K562 (cell line): Measurements from ENCODE around the gene MDH2. TPM values are rescaled to one million over a fixed set of nuclear protein-coding genes. Genes with fewer than 3 reads are reported as not detected.

ENCODE experiments used
- CBX1 ChIP-seq: sonication (generic); IDR thresholded peaks from 2 replicates; pipeline ENCODE4 v1.6.1; 2016; ENCODE audit warnings: antibody characterized with exemption, low read depth, mild to moderate bottlenecking
- HDAC3 ChIP-seq: fragments of 450-650 bp; IDR thresholded peaks from 2 replicates; pipeline ENCODE4 v1.6.1; 2018; ENCODE audit warnings: borderline replicate concordance, mild to moderate bottlenecking, moderate library complexity; ENCODE audit not compliant: partially characterized antibody
- KAT8 ChIP-seq: fragments of 450-650 bp; IDR thresholded peaks from 2 replicates; pipeline ENCODE4 v1.6.1; 2016; ENCODE audit warnings: low read depth, mild to moderate bottlenecking
- MEIS2 ChIP-seq: fragments of 450-650 bp; IDR thresholded peaks from 2 replicates; pipeline ENCODE4 v1.6.1; 2014; ENCODE audit warnings: mild to moderate bottlenecking; ENCODE audit not compliant: partially characterized antibody
- PBX2 ChIP-seq, 2 experiments: IDR thresholded peaks in 1 of 2; conservative IDR thresholded peaks in 1 of 2; 2 replicates each; pipeline ENCODE4 v1.6.1; 2016; ENCODE audit warnings: low read depth in 2 of 2, mild to moderate bottlenecking in 1 of 2, missing compliant biosample characterization in 1 of 2, missing genetic modification characterization in 1 of 2, moderate library complexity in 1 of 2
- PCBP1 ChIP-seq: fragments of 200-400 bp; formaldehyde crosslinking; IDR thresholded peaks from 2 replicates; pipeline ENCODE4 v1.6.1; 2018; ENCODE audit warnings: mild to moderate bottlenecking, low read depth, low read length; ENCODE audit not compliant: poor library complexity, severe bottlenecking
- PHB ChIP-seq: fragments of 250-450 bp; sonication (Bioruptor Pico); IDR thresholded peaks from 2 replicates; pipeline ENCODE4 v1.5.0; 2021
- PREB ChIP-seq: sonication (generic); formaldehyde crosslinking; IDR thresholded peaks from 2 replicates; pipeline ENCODE4 v1.8.1; 2023; ENCODE audit warnings: mild to moderate bottlenecking, missing genetic modification reagents
- TARDBP ChIP-seq: fragments of 450-650 bp; IDR thresholded peaks from 2 replicates; pipeline ENCODE4 v1.6.1; 2016
- TCF7L2 ChIP-seq: fragments of 150-350 bp; IDR thresholded peaks from 2 replicates; pipeline ENCODE4 v1.6.1; 2016; ENCODE audit warnings: low read depth, mild to moderate bottlenecking, low read length, moderate library complexity
- ZNF212 ChIP-seq: fragments of 450-650 bp; formaldehyde crosslinking; IDR thresholded peaks from 2 replicates; pipeline ENCODE4 v1.4.0; 2020; ENCODE audit warnings: mild to moderate bottlenecking
- ZNF449 ChIP-seq: fragments of 250-450 bp; sonication (Bioruptor Pico); IDR thresholded peaks from 2 replicates; pipeline ENCODE4 v1.8.0; 2022; ENCODE audit warnings: moderate library complexity, mild to moderate bottlenecking, inconsistent platforms
- ZNF655 ChIP-seq: fragments of 250-450 bp; sonication (Bioruptor Pico); IDR thresholded peaks from 2 replicates; pipeline ENCODE4 v1.5.0; 2021
- ZNF780A ChIP-seq: fragments of 250-450 bp; sonication (Bioruptor Pico); IDR thresholded peaks from 2 replicates; pipeline ENCODE4 v1.5.0; 2021; ENCODE audit warnings: mild to moderate bottlenecking
- polyA plus RNA-seq, 8 experiments: library from polyadenylated mRNA; depleted of rRNA in 4 of 8; stranded (reverse) in 5 of 8; unstranded in 3 of 8; fragments of >200 nt; fragmentation: Nextera tagmentation in 2 of 8; fragmentation: Illumina TruSeq in 1 of 8; extraction: Ambion mirVana in 2 of 8; extraction: Trizol in 1 of 8; gene quantifications; 2 replicates each; pipeline versions ENCODE4 v1.2.1 to v1.2.3, GENCODE V29; 2011 to 2014; ENCODE audit warnings: inconsistent platforms in 1 of 8, missing spikeins in 1 of 8
- total RNA-seq, 7 experiments: library from RNA; depleted of rRNA in 6 of 7; stranded (reverse); fragments of >200 nt in 6 of 7; fragmentation: Illumina TruSeq in 2 of 7; extraction: Trizol in 2 of 7; gene quantifications; 2 replicates each; pipeline versions ENCODE4 v1.2.1 to v1.2.3, GENCODE V29; 2011 to 2021; ENCODE audit warnings: low replicate concordance in 1 of 7

The MDH2 gene
- total and polyA plus RNA-seq, 9 of the 15 experiments (the other 6 are each of a cell fraction or from before 2014, with no cell fraction given), result 106 to 701 (median 242) TPM

- TF ChIP-seq PBX2 (CRISPR knock-in tag; IDR thresholded peaks at IDR 0.05; ENCODE audit: low read depth), result no peak
- no peak for TF ChIP-seq PBX2 (tag; conservative IDR thresholded peaks at IDR 0.05; ENCODE audit: low read depth)
- no peak for TF ChIP-seq ZNF780A (CRISPR knock-in tag)
- peak; percentile 77; the same call in 1 of the 2 replicates for TF ChIP-seq PHB (CRISPR knock-in tag)
- TF ChIP-seq HDAC3, result peak; percentile 74
- 0 out of 2 replicates have a peak, but pooled peaks have one; percentile 37 for TF ChIP-seq TARDBP
- peak; percentile 98 for TF ChIP-seq PREB (CRISPR knock-in tag)
- TF ChIP-seq CBX1, result peak; percentile 85; the same call in 1 of the 2 replicates
- peak; percentile 86 for TF ChIP-seq PCBP1
- TF ChIP-seq TCF7L2, result no peak
- TF ChIP-seq ZNF449 (CRISPR knock-in tag), result no peak
- no peak for TF ChIP-seq KAT8
- TF ChIP-seq ZNF655 (CRISPR knock-in tag), result no peak
- 0 out of 2 replicates have a peak, but pooled peaks have one; percentile 77 for TF ChIP-seq ZNF212 (CRISPR knock-in tag)
- no peak for TF ChIP-seq MEIS2
These were observed at the start of gene MDH2, which contains the start of gene STYXL1 (continued) for GRCh38 chr7:76047811-76048667.
